Activated T-cell treated with anti-CD3 and anti-CD28 coated beads for 48 hours (primary cell): ENCODE measurements around the gene PITPNC1.
"Not testable (repeated sequence)": the region's sequence is repeated elsewhere in the genome, so short reads cannot be mapped to it uniquely, and the experiment has no call there.

Source experiments
- DNase-seq: peaks from one replicate; pipeline ENCODE4 v3.0.0-alpha.2; 2020; ENCODE audit warnings: low read depth

Gene PITPNC1

GRCh38 chr17:67651218-67651579 lies 274.1 kb downstream of the PITPNC1 start:
- DNase-seq: not testable (repeated sequence)

GRCh38 chr17:67652433-67652832 lies 275.4 kb downstream of the PITPNC1 start:
- DNase-seq: no peak

GRCh38 chr17:67655478-67656148 lies 278.5 kb downstream of the PITPNC1 start:
- no peak for DNase-seq

- no peak for DNase-seq
Measured at GRCh38 chr17:67656494-67657203, 279.6 kb downstream of the PITPNC1 start.

GRCh38 chr17:67657596-67657995 lies 280.5 kb downstream of the PITPNC1 start:
- no peak for DNase-seq

GRCh38 chr17:67658265-67658664 lies 281.2 kb downstream of the PITPNC1 start:
- DNase-seq: no peak

- DNase-seq: no peak
Measured at GRCh38 chr17:67659028-67659427, 281.9 kb downstream of the PITPNC1 start.

GRCh38 chr17:67662712-67663111 lies 285.6 kb downstream of the PITPNC1 start:
- DNase-seq: no peak

- DNase-seq: no peak
Measured at GRCh38 chr17:67663457-67663856, 286.4 kb downstream of the PITPNC1 start.

- no peak for DNase-seq
Measured at GRCh38 chr17:67666028-67666427, 288.9 kb downstream of the PITPNC1 start.

GRCh38 chr17:67666710-67667109 lies 289.6 kb downstream of the PITPNC1 start:
- DNase-seq: no peak

GRCh38 chr17:67671493-67671892 lies 294.4 kb downstream of the PITPNC1 start:
- no peak for DNase-seq

GRCh38 chr17:67672592-67673335 lies 295.7 kb downstream of the PITPNC1 start:
- DNase-seq: no peak

- no peak for DNase-seq
Measured at GRCh38 chr17:67675481-67675880, 298.4 kb downstream of the PITPNC1 start.

GRCh38 chr17:67676305-67676704 lies 299.2 kb downstream of the PITPNC1 start:
- no peak for DNase-seq

- no peak for DNase-seq
Measured at GRCh38 chr17:67678414-67678813, 301.3 kb downstream of the PITPNC1 start.

- DNase-seq: no peak
Measured at GRCh38 chr17:67679225-67679624, 302.1 kb downstream of the PITPNC1 start.

- no peak for DNase-seq
Measured at GRCh38 chr17:67679721-67680120, 302.6 kb downstream of the PITPNC1 start.

- DNase-seq: no peak
Measured at GRCh38 chr17:67680445-67681224, 303.6 kb downstream of the PITPNC1 start.

- no peak for DNase-seq
Measured at GRCh38 chr17:67682196-67682595, 305.1 kb downstream of the PITPNC1 start.

GRCh38 chr17:67685351-67685750 lies 308.3 kb downstream of the PITPNC1 start:
- DNase-seq: no peak

GRCh38 chr17:67686241-67686640 lies 309.2 kb downstream of the PITPNC1 start:
- DNase-seq: no peak
